ENCODE measurements around the gene ZIC5. TPM values are rescaled to one million over a fixed set of nuclear protein-coding genes. Genes with fewer than 3 reads are reported as not detected.

ZIC5 gene
- polyA plus RNA-seq, 2 of the 4 experiments (the other 2 are of a cell fraction), result 2.8 to 3.1 TPM

GRCh38 chr13:99969919-99970650, 1.5 kb downstream of the ZIC5 start:
- ChIA-PET CTCF (interaction anchor here (0.6 to 1.3 kb wide), 10 partner anchors 10 to 475 kb away, joined by 3 to 5 read pairs (median 3); no protein-coding TSS in a partner anchor), POLR2A (interaction anchor here (0.6 to 2.7 kb wide), 10 partner anchors 11 to 545 kb away, joined by 3 to 79 read pairs (median 4); partner anchors contain the start of genes CLYBL and ZIC2)
- FAIRE-seq (no peak), ATAC-seq (peak; percentile 27 to 62), DNase-seq (ENCODE audit: low read depth in 1 of 2, low spot score in 1 of 2) (peak in 1 of 2 experiments; percentile 83)
- peak overlapping the region; percentile 98 for H3K4me2 ChIP-seq
- H3K4me1 ChIP-seq, result peaks cover 13% of the 10 kb centered on the region; the same call in 2 of the 3 replicates
- WGBS (ENCODE audit: missing lambda C conversion rate), result 1% methylated on average over 33 of the region's 79 CpGs
- H3K27ac ChIP-seq, result peak overlapping the region; percentile 98 to 100
- H3K9me3 ChIP-seq, result no peaks in the 10 kb centered on the region
- H3K4me3 ChIP-seq, result peak overlapping the region; percentile 95
- TF ChIP-seq E2F6 (IDR thresholded peaks at IDR 0.05; ENCODE audit: borderline replicate concordance, low read depth) (0 out of 2 replicates have a peak, but pooled peaks have one; percentile 54), RNF2 (IDR thresholded peaks at IDR 0.05; ENCODE audit: borderline replicate concordance, low read depth) (peak; percentile 62; the same call in 1 of the 2 replicates), BCL3 (IDR thresholded peaks at IDR 0.05) (no peak; the same call in 2 of the 3 replicates), POLR2A (IDR thresholded peaks at IDR 0.05; ENCODE audit: low read length) (peak; percentile 30), HEYL (CRISPR knock-in tag; IDR thresholded peaks at IDR 0.05) (no peak), JUN (IDR thresholded peaks at IDR 0.05) (peak in 1 of 2 experiments; percentile 14; a peak in 1 of 5 replicates), MYC (IDR thresholded peaks at IDR 0.05; ENCODE audit: borderline replicate concordance, low read length) (0 out of 2 replicates have a peak, but pooled peaks have one; percentile 48), MAX (IDR thresholded peaks at IDR 0.05) (peak; percentile 88), USF2 (IDR thresholded peaks at IDR 0.05) (0 out of 2 replicates have a peak, but pooled peaks have one; percentile 29), CEBPB (IDR thresholded peaks at IDR 0.05) (no peak)

GRCh38 chr13:99969453-99969918, 2.1 kb downstream of the ZIC5 start:
- Histone ChIP-seq H3K4me2 (peak overlapping the region; percentile 98), H3K9me3 (no peaks in the 10 kb centered on the region), H3K4me3 (peak overlapping the region; percentile 95), H3K27ac (peak overlapping the region; percentile 98 to 100), H3K4me1 (peaks cover 13% of the 10 kb centered on the region; the same call in 2 of the 3 replicates)
- FAIRE-seq, result no peak
- no peak for DNase-seq (ENCODE audit: low read depth in 1 of 2, low spot score in 1 of 2)
- TF ChIP-seq USF2 (IDR thresholded peaks at IDR 0.05), result no peak
- no peak for TF ChIP-seq MAFK (IDR thresholded peaks at IDR 0.05; ENCODE audit: partially characterized antibody)
- WGBS (ENCODE audit: missing lambda C conversion rate), result 7% methylated on average over 9 of the region's 52 CpGs
- POLR2A ChIA-PET, result interaction anchor here (1.1 to 2.7 kb wide), 4 partner anchors 11 to 314 kb away, joined by 3 to 79 read pairs (median 7); partner anchors contain the start of gene ZIC2
- CTCF ChIA-PET, result interaction anchor here (0.6 to 1.3 kb wide), 7 partner anchors 11 to 377 kb away, joined by 3 to 5 read pairs (median 3); no protein-coding TSS in a partner anchor
- ATAC-seq, result peak in 1 of 2 experiments; percentile 2; a peak in 2 of 6 replicates

GRCh38 chr13:99968521-99969452, 2.8 kb downstream of the ZIC5 start:
- ATAC-seq (peak; percentile 26 to 51), DNase-seq (ENCODE audit: low read depth in 1 of 2, low spot score in 1 of 2) (peak in 1 of 2 experiments; percentile 66), FAIRE-seq (no peak)
- H3K4me1 ChIP-seq, result peaks cover 13% of the 10 kb centered on the region; the same call in 2 of the 3 replicates
- H3K4me3 ChIP-seq, result peak overlapping the region; percentile 95
- ChIA-PET CTCF (interaction anchor here (1.0 to 1.1 kb wide), 2 partner anchors 13 to 60 kb away, joined by 3 to 4 read pairs; partner anchors contain the start of gene ZIC2), POLR2A (interaction anchor here (1.2 to 2.1 kb wide), 2 partner anchors 12 to 18 kb away, joined by 3 to 15 read pairs; partner anchors contain the start of gene ZIC2)
- TF ChIP-seq PHF8 (IDR thresholded peaks at IDR 0.05; ENCODE audit: borderline replicate concordance, low read depth) (0 out of 2 replicates have a peak, but pooled peaks have one; percentile 20), POLR2A (IDR thresholded peaks at IDR 0.05; ENCODE audit: low read length) (peak; percentile 20; the same call in 1 of the 2 replicates), NPAS2 (CRISPR knock-in tag; IDR thresholded peaks at IDR 0.05; ENCODE audit: borderline replicate concordance) (no peak), JUN (IDR thresholded peaks at IDR 0.05) (peak; percentile 38 to 48; a peak in 1 of 5 replicates)
- peak overlapping the region; percentile 98 to 100 for H3K27ac ChIP-seq
- WGBS (ENCODE audit: missing lambda C conversion rate), result 4% methylated on average over 18 of the region's 81 CpGs
- no peaks in the 10 kb centered on the region for H3K9me3 ChIP-seq
- H3K4me2 ChIP-seq, result peak overlapping the region; percentile 98
